GM10847 (cell line): ENCODE data around the gene SLC26A6.

Source experiments
- POLR2A ChIP-seq: IDR thresholded peaks from 2 replicates; pipeline ENCODE4 v1.6.1; 2011; ENCODE audit not compliant: insufficient read length; ENCODE audit errors: extremely low read depth

Gene SLC26A6

GRCh38 chr3:48628277-48629017 lies 6.8 kb downstream of the SLC26A6 start:
- no peak for TF ChIP-seq POLR2A

- no peak for TF ChIP-seq POLR2A
Measured at GRCh38 chr3:48625600-48625999, 9.7 kb downstream of the SLC26A6 start.

GRCh38 chr3:48624767-48625166 lies 10.5 kb downstream of the SLC26A6 start:
- TF ChIP-seq POLR2A, result no peak

- no peak for TF ChIP-seq POLR2A
Measured at GRCh38 chr3:48623851-48624547, 11.3 kb downstream of the SLC26A6 start.

GRCh38 chr3:48621461-48621869 lies 13.8 kb downstream of the SLC26A6 start, which contains the start of gene TMEM89:
Gene TMEM89, minus strand, starts transcription at chr3:48621769. Its CDS starts 13 bp downstream, at chr3:48621756.
- TF ChIP-seq POLR2A, result no peak

- TF ChIP-seq POLR2A, result no peak
Measured at GRCh38 chr3:48619541-48620524, 15.4 kb downstream of the SLC26A6 start.

- no peak for TF ChIP-seq POLR2A
Measured at GRCh38 chr3:48617559-48617958, 17.7 kb downstream of the SLC26A6 start.

GRCh38 chr3:48614044-48614443 lies 21.2 kb downstream of the SLC26A6 start:
- no peak for TF ChIP-seq POLR2A

GRCh38 chr3:48612309-48612708 lies 23.0 kb downstream of the SLC26A6 start:
- TF ChIP-seq POLR2A, result no peak

GRCh38 chr3:48609088-48610005 lies 25.9 kb downstream of the SLC26A6 start, which contains the start of gene UQCRC1:
Gene UQCRC1, minus strand, starts transcription at chr3:48609646. Its CDS starts 26 bp downstream, at chr3:48609620.
- peak; percentile 94 for TF ChIP-seq POLR2A

GRCh38 chr3:48607519-48607918 lies 27.7 kb downstream of the SLC26A6 start:
- TF ChIP-seq POLR2A, result no peak

- TF ChIP-seq POLR2A, result no peak
Measured at GRCh38 chr3:48601622-48601994, 33.7 kb downstream of the SLC26A6 start.

GRCh38 chr3:48600711-48601621 lies 34.3 kb downstream of the SLC26A6 start:
- TF ChIP-seq POLR2A, result no peak

- no peak for TF ChIP-seq POLR2A
Measured at GRCh38 chr3:48599509-48600285, 35.6 kb downstream of the SLC26A6 start.
